OCI-LY1 (cell line): ENCODE measurements around the gene MYO10.

ENCODE experiments used
- EZH2 ChIP-seq: fragments of 200-600 bp; sonication (generic), shearing (Covaris generic); IDR thresholded peaks from 2 replicates; pipeline ENCODE4 v1.8.0; 2017; ENCODE audit warnings: borderline replicate concordance, mixed run types, mild to moderate bottlenecking, antibody characterized with exemption, low read length, moderate library complexity, mixed read lengths
- TF ChIP-seq, protein P1 (sequence below): fragments of 200-600 bp; sonication (generic), shearing (Covaris generic); IDR thresholded peaks from 2 replicates; pipeline ENCODE4 v1.5.1; 2017; ENCODE audit warnings: mild to moderate bottlenecking, antibody characterized with exemption, low read length, moderate library complexity, mixed read lengths

DNA sequence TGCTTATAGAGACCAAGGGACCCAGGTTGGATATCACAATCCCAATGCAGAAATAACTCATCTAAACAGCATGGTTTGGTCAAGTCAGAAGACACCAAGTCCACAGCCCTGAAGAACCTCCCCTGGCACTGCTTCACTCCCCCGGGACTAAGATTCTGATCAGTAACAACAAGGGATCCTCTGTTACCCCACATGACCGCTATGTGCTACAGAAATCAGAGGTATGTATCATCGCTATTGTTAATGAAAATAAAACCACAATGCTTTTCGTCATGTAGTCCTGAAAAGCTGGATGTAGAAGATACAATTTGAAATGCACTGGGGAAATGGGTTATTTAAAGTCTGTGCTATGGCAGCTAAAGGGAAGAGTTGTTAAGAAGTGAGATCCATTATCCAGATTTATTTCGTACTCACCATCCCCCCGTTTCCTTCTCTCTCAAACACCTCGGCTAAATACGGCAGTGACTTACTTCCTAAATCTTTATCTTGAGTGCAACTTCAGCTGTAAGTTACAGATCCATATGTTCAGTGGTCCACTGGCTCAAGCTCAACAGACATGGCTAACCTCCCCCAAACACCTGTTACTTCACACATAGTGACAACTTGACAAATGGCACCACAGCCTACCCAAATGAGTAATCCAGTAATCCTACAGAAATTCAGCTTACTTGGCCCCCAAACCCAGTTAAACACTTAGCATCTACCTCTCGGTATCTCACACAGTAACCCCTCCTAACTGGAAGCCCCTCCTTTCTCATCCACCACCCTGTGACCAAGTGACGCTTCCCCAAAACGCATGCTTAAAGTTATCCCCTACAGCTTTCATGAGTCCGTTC lies 129.2 kb downstream of the MYO10 start:
- TF ChIP-seq, protein P1, sequence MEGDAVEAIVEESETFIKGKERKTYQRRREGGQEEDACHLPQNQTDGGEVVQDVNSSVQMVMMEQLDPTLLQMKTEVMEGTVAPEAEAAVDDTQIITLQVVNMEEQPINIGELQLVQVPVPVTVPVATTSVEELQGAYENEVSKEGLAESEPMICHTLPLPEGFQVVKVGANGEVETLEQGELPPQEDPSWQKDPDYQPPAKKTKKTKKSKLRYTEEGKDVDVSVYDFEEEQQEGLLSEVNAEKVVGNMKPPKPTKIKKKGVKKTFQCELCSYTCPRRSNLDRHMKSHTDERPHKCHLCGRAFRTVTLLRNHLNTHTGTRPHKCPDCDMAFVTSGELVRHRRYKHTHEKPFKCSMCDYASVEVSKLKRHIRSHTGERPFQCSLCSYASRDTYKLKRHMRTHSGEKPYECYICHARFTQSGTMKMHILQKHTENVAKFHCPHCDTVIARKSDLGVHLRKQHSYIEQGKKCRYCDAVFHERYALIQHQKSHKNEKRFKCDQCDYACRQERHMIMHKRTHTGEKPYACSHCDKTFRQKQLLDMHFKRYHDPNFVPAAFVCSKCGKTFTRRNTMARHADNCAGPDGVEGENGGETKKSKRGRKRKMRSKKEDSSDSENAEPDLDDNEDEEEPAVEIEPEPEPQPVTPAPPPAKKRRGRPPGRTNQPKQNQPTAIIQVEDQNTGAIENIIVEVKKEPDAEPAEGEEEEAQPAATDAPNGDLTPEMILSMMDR = no peak
- no peak for TF ChIP-seq EZH2
